GDM1 (cell line): ENCODE measurements around the gene MBNL1.

Experiments used
- DNase-seq: peaks from one replicate; lab custom pipeline; 2025; lab: John Stamatoyannopoulos, UW

Gene MBNL1

DNA sequence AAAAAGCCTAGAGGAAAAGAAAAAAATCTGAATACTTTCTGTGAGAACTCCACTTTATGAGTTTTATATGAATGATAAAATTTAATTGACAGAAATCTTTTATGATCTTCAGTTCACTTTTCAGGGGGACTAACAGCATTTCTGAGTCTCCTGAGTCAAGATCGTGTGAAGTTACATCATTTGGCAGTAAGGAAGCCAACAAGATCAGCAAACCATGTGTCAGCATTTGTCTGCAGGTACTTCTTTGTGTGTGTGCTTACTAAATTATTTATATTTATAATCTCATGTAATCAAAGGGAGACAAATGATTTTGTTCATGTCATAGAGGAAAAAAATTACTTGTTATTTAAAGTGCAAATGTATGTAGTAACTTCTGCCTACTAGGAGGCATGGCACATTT lies 217.6 kb downstream of the MBNL1 start:
- DNase-seq = no peak

- no peak for DNase-seq
Observed at GRCh38 chr3:152488449-152488848, 219.7 kb downstream of the MBNL1 start.

DNA sequence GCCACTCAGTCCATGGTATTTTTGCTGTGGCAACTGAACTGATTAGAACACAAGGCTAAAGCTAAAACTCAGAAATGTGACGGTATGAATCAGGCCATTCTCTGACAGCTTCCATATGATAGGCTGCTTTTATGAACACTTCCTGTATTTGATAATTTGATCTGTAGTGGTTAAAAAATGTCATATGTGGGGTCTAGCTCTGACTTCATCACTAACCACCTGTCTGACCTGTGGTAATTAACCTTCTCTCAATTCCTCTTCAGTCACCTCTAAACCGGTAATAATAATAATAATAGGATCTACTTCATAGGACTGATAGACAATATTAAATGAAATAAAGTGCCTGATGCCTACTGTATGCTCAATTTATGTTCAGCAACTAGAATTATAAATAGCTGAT lies 223.2 kb downstream of the MBNL1 start:
- DNase-seq = no peak

- DNase-seq = no peak
Observed at GRCh38 chr3:152496286-152496685, 227.6 kb downstream of the MBNL1 start.

DNA sequence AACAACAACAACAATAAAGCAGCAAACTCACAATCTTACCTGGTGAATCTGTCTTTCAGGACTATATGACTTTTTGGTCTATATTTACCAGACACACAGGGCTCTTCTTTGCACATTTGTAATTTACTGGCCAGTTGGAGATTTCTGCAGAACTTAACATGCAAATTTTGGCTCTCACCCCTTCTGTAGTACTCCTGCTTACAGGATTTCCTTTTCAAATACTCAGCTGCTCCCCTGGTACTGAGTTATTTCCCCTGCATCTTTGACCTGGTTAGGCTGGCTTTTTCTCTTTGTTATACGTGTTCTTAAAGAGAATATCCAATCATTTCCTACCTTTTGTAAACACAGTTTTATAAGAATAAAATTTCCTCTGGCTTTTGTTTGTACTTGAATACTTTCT lies 228.0 kb downstream of the MBNL1 start:
- DNase-seq = no peak

- DNase-seq = no peak
Observed at GRCh38 chr3:152497457-152497856, 228.7 kb downstream of the MBNL1 start.

DNA sequence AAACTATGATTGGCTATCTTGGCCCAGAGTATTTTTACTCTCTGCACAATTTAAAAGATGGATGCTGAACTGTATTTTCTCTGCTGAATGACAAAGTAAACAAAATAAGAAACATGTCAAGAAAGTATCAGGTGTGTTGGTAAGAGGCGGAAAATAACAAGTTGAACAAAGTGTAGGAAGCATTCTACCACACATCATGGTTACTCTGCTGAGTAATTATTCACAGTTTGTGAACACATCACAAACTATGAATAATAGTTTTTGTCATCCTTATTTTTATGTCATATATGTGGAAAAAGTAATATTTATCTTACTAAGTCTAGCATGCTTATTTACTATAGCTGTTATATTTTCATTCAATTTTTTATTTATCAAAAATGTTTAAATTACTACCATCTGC lies 229.2 kb downstream of the MBNL1 start:
- DNase-seq = no peak

DNA sequence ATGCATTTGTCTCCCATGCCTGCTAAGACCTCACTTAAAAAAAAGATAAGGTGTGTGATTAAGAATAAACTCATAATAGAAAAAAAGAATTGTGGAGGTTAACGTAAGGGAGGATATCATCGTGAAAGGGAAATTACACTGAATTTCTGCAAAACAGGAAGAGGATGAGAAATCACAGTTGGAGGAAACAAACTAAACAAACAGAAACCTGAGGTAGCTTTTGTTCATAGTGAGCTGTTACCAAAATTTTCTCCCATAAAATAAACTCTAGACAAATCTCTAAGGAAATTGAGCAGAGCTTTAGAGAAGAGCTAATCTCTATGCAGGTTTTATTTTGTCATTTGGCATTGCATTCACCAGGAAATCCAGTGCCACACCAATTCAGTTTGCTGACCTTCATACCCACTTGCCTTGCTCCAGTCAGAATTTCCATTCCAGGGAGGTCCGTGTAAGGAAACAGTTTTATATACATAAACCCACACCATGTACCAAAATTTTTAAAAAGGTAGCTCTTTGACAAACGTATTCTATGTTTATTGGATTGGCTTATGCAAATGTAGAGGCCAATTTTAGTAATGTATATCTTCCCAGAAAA lies 231.2 kb downstream of the MBNL1 start:
- DNase-seq = no peak

DNA sequence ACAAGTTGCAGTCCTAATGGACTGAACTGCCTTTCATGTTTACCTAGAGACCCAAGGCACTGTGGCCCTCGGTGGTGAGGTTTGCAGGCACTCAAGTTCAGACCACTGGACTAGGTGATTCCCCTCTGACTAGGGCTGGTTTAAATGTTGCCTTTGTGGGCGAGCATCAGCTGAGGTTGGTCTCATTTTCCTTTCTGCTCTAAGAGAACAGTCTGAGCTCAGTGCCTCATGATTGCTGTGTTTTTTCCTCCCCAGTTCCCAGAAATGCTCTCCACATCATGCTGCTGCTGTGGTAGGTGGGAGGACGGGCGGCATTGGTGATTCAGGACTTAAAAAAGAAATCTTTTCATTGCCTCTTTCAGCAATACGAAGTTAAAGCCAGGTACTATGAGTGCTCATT lies 237.2 kb downstream of the MBNL1 start:
- no peak for DNase-seq

- no peak for DNase-seq
Observed at GRCh38 chr3:152508705-152509104, 240.0 kb downstream of the MBNL1 start.

DNA sequence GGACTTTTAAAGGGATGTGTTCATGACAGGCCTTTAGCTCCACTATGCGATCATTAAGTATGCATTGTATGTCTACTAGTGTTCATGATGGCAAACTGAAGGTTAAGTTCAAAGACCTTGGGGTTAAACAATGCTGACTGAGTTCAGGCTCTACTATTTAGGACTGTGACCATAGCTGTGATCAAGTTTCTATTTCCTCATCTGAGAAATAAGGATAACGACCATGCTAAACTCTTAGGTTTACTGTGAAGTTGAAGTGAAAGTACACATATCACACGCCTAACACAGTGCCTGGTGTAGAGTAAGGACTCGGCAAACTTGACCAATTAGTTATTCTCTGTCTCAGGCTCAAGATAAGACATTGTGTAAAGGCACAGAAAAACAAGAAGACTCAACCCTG lies 243.2 kb downstream of the MBNL1 start:
- DNase-seq = no peak

GRCh38 chr3:152513301-152513960 lies 244.7 kb downstream of the MBNL1 start:
- no peak for DNase-seq
